Activated CD8-positive, alpha-beta memory T cell treated with anti-CD3 and anti-CD28 coated beads for 24 hours (primary cell): ENCODE data around the gene GLP2R.

Source experiments
- DNase-seq: peaks from one replicate; pipeline ENCODE4 v3.0.0-alpha.2; 2020

GLP2R gene

GRCh38 chr17:9926150-9926804 lies 100.6 kb downstream of the GLP2R start:
- DNase-seq = no peak

- no peak for DNase-seq
Measured at GRCh38 chr17:9928601-9929333, 103.0 kb downstream of the GLP2R start.

DNA sequence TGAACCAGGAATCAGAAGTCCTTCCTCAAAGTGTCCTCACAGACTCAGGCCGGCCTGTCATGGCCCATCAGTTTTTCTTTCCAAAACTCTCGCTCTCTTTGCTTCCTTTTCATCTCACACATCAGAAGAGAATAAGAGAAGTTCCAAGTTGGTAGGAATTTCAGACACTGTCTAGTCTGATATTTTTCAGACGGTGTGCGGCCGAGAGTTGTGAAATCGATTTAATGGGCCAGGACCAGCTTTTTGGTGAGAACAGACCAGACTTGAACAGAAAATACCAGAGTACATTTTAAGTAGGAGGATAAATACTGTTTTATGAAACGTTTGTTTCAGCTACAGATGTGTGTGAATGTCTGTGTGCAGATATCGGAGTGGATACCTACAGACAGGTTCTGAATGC lies 104.1 kb downstream of the GLP2R start:
- DNase-seq = no peak

DNA sequence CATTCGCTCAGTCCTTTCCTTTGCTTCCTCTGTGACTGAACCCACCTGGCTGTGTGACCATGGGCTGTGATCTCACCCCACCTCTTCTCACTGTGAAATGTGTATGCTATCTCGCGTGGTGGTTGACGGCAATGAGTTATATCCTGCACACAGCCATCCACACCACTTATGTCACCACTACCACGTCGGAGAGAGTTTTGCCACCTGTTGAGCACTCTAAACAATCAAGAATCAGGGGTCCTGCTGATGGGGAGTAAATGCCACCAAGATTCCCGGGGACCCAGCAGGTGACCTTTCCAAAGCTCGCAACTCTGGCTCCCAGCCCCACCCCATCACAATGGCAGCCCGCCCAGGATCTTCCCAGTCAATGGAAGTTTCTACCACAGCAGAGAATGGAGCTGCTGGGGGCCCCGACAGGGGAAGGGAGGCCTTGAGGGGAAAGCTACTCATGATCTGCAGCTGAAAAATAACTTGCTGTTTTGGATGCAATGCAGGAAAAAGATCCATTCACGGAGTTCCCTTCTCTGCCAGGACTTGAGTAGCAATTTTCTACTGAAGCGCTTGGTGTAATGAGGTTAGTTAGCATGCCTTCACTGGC lies 105.5 kb downstream of the GLP2R start:
- no peak for DNase-seq

DNA sequence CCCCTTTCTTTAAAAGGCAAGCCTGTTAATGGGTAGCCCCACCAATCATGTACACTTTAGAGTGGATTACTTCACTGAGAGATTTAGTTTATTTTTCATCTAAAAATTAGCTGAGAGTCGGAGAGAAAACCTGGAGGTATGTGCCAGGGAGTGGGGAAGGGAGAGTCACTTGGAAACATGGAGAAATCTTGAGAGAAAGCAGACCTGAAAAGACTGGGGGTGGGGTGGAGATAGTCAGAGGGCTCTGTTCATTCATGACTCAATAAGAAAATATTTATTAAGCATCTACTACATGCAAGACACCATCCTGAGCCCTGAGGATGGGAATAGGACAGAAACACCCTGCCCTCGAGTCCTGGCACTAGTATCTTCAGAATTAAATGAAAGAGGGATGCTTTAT lies 106.8 kb downstream of the GLP2R start:
- no peak for DNase-seq

- no peak for DNase-seq
Measured at GRCh38 chr17:9934331-9934730, 108.6 kb downstream of the GLP2R start.

GRCh38 chr17:9935408-9935807 lies 109.7 kb downstream of the GLP2R start:
- DNase-seq = no peak

DNA sequence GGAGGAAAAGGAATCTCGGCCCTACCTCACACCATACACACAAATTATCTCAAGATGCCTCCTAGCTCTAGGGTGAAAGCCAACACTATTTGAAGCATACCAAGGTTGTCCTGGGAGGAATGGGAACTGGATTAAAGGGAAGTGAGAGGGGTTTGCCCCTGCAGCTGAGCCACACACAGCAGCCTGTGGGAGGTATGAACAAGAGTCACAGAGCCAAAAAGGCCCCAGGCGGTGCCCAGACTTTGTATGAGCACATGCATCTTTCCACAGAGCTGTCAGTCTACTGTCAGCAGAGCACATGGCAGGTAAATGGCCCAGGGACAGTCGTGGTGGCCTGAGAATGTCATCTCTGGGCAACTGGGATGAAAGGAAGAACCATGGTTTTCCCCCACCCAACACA lies 110.4 kb downstream of the GLP2R start:
- no peak for DNase-seq

GRCh38 chr17:9937241-9937761 lies 111.6 kb downstream of the GLP2R start:
- no peak for DNase-seq

- no peak for DNase-seq
Measured at GRCh38 chr17:9937901-9938300, 112.2 kb downstream of the GLP2R start.

- DNase-seq = no peak
Measured at GRCh38 chr17:9938764-9939163, 113.0 kb downstream of the GLP2R start.

GRCh38 chr17:9940841-9941240 lies 115.1 kb downstream of the GLP2R start:
- DNase-seq = no peak

- no peak for DNase-seq
Measured at GRCh38 chr17:9941305-9941704, 115.6 kb downstream of the GLP2R start.
